Suprapubic skin (tissue), 4 donors: ENCODE results near the gene AHSP.

Source experiments
- CTCF ChIP-seq, 2 donors: fragments of 200-600 bp in 1 of 2; fragments of 450-650 bp in 1 of 2; sonication (generic) in 1 of 2; IDR thresholded peaks; one replicate each; pipeline ENCODE4 v1.5.1; 2016 to 2019; ENCODE audit warnings: antibody characterized with exemption in 2 of 2, mild to moderate bottlenecking in 1 of 2, moderate library complexity in 1 of 2
- EP300 ChIP-seq: sonication (generic); formaldehyde crosslinking; IDR thresholded peaks from one replicate; pipeline ENCODE4 v1.6.1; 2017; ENCODE audit warnings: antibody characterized with exemption
- POLR2A ChIP-seq, 2 donors: fragments of 450-650 bp; IDR thresholded peaks; one replicate each; pipeline ENCODE4 v1.6.1; 2017; ENCODE audit warnings: antibody characterized with exemption in 2 of 2, mild to moderate bottlenecking in 2 of 2, moderate library complexity in 2 of 2
- POLR2AphosphoS5 ChIP-seq, 3 donors: sonication (generic); formaldehyde crosslinking; IDR thresholded peaks; one replicate each; pipeline ENCODE4 v1.6.1; 2017; ENCODE audit warnings: antibody characterized with exemption in 3 of 3

DNA sequence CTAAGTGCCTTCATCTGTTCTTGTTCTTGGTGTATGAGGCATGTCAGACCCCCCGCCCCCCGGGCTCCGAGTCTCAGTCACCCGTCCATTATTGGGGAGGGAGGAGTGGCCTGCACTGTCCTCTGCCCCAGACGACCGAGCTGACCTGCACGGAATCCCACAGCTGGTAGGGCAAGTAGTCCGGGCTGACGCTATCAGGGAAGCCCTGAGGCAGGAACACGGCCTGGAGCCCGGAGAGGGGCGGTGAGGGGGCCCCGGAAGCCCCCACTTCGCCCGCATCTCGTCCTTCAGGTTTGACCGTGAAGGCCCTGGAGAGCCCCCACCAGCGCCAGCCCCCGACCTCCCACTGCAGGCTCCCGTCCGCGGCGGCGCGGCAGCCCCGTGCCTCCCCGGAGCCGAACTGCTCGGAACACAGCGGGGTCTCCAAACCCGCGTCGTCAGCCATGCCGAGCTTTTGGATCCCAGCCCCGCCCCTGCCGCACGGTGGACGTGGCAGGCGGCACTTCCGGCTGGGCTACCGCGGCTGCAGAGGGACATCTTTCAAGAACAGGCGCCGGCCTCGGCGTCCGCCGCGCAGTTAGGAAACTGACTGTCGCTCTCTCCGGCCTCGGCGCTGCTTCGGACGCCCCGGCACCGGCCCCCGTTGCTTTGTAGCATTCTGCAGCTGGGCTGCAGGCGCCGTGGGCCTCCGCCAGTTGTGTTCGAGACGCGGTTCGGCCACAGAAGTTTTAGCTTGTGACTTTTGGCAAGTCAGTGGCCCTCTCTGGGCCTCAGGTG is 19.6 kb upstream of the AHSP start, which contains the start of gene RUSF1:
- TF ChIP-seq CTCF (IDR thresholded peaks at IDR 0.05) (no peak), POLR2AphosphoS5 (IDR thresholded peaks at IDR 0.05) (peak; percentile 57 to 99 (median 78)), POLR2A (IDR thresholded peaks at IDR 0.05) (peak; percentile 73 to 93), EP300 (no peak)
